VCaP (cell line): ENCODE results near the gene PASK.

Experiments
- H3K27ac ChIP-seq: fragments of 450-650 bp; 2 replicates; pipeline ENCODE4 v1.5.1; 2017
- TF ChIP-seq, protein P1 (sequence below): fragments of 450-650 bp; conservative IDR thresholded peaks from 2 replicates; pipeline ENCODE4 v1.5.1; 2017; ENCODE audit warnings: mild to moderate bottlenecking, moderate library complexity

The PASK gene

DNA sequence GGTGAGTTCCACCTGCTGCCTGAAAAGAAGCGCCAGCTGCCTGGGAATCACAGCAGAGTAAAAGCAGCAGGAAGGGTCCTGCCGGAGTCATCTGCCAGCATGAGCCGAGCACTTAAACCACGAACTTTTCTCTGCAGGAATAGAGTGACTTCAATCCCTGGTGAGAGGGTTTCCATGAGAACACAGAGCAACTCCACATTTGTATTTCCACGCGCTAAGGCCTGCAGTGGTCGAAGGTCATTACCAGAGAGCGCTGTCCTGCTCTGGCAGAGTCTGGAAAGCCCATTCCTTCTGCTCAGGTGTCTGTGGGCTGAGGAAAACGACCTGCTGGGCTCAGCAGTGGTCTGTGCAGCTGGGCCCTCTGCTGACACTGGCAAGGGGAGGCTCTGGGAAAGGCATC is 6.7 kb downstream of the PASK start:
- TF ChIP-seq, protein P1, sequence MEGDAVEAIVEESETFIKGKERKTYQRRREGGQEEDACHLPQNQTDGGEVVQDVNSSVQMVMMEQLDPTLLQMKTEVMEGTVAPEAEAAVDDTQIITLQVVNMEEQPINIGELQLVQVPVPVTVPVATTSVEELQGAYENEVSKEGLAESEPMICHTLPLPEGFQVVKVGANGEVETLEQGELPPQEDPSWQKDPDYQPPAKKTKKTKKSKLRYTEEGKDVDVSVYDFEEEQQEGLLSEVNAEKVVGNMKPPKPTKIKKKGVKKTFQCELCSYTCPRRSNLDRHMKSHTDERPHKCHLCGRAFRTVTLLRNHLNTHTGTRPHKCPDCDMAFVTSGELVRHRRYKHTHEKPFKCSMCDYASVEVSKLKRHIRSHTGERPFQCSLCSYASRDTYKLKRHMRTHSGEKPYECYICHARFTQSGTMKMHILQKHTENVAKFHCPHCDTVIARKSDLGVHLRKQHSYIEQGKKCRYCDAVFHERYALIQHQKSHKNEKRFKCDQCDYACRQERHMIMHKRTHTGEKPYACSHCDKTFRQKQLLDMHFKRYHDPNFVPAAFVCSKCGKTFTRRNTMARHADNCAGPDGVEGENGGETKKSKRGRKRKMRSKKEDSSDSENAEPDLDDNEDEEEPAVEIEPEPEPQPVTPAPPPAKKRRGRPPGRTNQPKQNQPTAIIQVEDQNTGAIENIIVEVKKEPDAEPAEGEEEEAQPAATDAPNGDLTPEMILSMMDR, result no peak
- no peak overlapping the region for H3K27ac ChIP-seq

DNA sequence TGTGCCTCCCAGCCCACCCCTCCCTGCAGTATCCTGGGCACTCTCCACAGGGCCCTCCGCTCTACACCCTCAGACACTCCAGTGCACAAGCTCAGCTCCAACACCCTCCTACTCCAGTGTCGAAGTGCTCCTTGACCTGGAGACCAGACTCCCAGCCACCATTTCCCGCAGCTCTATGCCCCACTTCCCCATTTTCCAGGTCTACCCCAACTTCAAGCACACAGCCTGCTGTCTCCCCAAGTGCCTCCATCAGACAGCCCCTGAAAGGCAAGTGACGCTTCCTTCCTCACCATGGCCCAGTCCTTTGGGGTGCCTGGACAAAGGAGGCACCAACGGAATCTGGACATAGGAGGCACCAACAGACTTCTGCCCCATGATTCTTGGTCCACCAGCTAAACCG is 7.2 kb downstream of the PASK start:
- H3K27ac ChIP-seq, result no peak overlapping the region
- TF ChIP-seq, protein P1, result no peak

DNA sequence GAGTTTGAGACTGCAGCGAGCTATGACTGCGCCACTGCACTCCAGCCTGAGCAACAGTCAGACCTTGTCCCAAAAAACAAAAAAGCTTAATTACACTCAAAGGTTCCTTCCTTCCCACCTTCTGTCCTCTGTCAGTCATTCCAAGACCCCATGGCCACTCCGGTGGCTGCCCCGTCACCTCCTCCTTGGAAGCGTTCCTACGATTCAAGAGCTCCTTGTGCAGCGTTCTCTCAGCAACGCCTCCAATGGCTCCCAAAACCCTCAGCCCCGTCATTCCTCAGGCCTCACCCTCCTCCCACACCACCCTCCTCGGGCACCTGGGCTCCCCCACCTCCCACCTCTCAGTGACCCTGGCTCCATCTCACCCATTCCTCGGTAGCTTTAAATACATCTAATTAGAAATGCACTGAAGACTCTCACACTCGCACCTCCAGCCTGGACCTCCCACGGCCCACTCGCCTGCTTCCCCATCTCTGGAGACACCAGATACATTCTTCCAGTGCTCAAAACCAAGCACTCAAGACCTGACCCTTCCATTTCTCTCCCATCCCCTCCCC is 8.0 kb downstream of the PASK start:
- no peak overlapping the region for H3K27ac ChIP-seq
- TF ChIP-seq, protein P1, result no peak

DNA sequence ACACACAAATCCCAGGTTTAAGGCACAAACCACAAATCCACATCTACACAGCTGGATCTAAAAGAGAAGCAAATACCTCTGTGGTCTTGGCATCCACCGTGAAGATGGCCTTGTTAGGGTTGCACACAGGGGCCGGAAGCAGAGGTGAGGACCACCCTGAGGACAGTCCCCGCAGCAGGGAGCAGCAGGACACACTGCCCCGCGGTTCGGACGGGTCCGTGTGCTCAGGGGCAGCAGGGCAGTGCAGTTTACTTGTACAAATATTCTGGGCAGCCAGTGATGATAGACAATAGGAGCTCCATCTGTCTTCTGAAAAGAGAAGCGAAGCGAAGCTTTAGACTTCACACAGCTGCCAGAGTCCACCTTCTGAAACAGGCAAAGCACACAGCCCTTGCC is 8.8 kb downstream of the PASK start:
- TF ChIP-seq, protein P1, result no peak
- H3K27ac ChIP-seq, result no peak overlapping the region

DNA sequence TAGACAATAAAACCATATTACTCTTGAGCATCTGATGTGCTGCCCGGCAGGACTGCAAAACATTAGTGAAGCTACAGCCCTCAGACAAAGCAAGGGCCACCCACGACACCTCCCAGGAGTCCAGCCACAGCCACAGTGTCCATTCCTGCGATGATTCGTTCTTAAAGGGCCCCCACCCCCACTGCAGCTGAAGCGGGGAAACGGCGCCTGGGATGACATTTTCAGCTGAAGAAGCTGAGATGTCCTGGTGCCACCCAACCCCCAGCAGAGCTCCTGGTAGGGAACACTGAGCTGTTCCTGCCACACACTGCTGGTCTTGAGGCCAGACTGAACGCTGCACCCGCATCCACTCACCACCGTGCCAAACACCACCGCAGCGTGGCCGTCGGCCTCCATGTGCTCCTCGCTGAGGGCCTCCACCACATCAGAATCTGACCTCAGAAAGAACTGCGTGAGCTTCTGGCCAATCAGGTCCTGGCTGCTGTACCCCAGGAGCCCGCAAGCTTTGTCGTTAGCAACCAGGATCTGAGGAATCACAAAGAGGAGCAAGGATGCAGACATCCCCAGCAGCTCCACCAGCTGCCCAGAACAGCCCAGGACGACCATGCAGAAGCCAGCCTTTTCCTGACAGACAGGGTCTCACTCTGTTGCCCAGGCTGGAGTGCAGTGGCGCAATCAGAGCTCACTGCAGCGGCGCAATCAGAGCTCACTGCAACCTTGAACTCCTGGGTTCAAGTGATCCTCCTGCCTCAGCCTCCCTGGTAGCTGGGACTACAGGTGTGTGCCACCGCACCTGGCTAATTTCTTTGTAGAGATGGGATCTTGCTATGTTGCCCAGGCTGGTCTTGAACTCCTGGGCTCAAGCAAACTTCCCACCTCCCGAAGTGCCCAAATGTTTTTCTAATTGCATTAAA is 9.5 kb downstream of the PASK start:
- H3K27ac ChIP-seq, result no peak overlapping the region

DNA sequence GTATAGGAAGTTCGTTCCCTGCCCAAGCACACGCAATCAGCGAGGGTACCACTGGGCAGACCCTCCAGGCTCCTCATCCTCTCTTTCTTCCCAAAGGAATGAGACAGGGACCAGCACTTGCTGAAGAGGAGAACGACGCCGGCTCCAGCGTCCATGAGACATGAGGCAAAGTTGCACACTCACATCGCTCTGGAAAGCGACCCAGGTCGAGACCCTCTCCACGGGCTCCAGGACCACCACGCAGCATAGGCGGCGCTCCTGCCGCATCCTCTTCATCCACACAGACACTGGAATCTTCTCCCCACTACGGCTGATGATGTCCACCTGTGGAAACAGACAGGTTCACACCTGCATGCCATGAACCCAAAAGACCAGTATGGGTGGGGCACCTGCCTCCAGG is 10.8 kb downstream of the PASK start:
- no peak overlapping the region for H3K27ac ChIP-seq
- TF ChIP-seq, protein P1, result no peak

More for the DNA sequence above, 9.5 kb downstream of the PASK start:
- TF ChIP-seq, protein P1, result no peak

DNA sequence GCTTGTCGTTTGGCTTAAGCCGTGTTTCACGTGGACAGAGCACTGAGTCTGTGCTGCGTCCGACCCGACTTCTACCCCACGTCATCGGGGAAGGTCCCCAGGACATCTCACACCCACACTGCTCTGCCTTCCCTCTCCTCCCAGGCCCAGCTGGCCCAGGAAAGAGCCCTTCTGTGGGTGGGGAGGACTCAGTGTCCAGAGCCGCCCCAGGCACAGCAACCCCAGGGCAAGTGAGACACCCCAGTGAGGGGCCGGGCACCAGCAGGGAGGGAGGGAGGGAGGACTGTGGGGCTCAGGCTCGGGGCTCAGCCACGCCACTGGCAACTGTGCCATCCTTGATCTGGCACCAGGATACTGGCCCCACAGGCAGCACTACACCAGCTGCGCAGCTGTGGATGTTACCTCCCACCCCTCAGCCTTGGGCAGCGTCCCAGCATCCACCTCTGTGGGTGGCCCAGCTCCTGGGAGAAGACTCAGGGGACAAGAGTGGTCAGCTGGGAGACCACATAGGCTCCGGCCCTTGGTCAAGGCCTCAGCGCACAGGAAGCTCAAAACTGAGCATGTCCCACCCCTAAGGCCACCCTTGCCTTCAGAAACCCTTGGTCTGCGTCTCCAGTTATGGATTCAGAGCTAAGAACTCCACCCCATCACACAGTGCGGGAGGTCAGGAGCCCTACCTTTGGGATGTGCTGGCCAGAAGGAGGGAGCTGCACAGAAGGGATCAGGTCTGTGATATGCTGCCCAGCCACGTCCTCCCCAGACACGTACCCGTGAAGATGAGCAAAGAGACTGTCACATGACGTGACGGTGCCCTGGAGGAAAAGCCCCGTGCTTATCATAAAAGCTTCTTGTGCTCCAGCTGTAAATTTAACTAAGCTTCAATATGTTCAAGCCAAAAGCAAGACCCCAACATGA is 11.7 kb downstream of the PASK start:
- H3K27ac ChIP-seq, result no peak overlapping the region
- TF ChIP-seq, protein P1, result no peak
